NCI-H345 (cell line): ENCODE data around the gene C1QTNF5.

Experiments
- DNase-seq: peaks from one replicate; lab custom pipeline; 2025; lab: John Stamatoyannopoulos, UW

Gene C1QTNF5

GRCh38 chr11:119337581-119338317, 2.9 kb downstream of the C1QTNF5 start:
- no peak for DNase-seq

GRCh38 chr11:119336744-119337469, 3.8 kb downstream of the C1QTNF5 start:
- no peak for DNase-seq

GRCh38 chr11:119335655-119336543, 4.8 kb downstream of the C1QTNF5 start:
- no peak for DNase-seq

DNA sequence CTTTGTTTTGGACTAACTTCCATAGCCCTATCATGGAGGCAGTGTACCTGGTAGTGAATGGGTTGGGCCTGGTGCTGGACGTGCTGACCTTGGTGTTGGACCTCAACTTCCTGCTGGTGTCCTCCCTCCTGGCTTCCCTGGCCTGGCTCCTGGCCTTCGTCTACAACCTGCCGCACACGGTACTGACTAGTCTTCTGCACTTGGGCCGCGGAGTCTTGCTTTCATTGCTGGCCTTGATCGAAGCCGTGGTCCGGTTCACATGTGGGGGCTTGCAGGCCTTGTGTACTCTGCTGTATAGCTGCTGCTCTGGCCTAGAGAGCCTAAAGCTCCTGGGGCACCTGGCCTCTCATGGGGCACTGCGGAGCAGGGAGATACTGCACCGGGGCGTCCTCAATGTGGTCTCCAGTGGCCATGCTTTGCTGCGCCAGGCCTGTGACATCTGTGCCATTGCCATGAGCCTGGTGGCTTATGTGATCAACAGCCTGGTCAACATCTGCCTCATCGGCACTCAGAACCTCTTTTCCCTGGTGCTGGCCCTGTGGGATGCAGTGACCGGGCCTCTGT, 5.5 kb downstream of the C1QTNF5 start:
- DNase-seq, result no peak

- peak; percentile 98 for DNase-seq
Observed at GRCh38 chr11:119334174-119334930, 6.3 kb downstream of the C1QTNF5 start, which contains the start of gene RNF26. Gene RNF26 (plus strand): TSS chr11:119334527. CDS start chr11:119335123, 596 bp downstream.

- no peak for DNase-seq
Observed at GRCh38 chr11:119332111-119332765, 8.4 kb downstream of the C1QTNF5 start.

- no peak for DNase-seq
Observed at GRCh38 chr11:119330237-119330636, 10.4 kb downstream of the C1QTNF5 start.

DNA sequence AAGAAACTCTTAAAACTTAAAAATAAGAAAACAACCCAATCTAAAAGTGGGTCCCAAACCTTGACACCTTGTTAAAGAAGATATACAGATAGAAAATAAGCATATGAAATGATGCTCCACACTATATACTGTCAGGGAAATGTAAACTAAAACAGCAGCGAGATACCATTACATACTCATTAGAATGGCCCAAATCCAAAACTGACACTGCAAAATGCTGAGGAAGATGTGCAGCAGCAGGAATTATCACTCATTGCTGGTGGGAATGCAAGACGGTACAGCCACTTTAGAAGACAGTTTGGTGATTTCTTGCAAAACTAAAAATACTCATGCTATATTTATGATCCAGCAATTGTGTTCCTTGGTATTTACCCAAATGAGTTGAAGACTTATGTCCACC, 11.4 kb downstream of the C1QTNF5 start:
- no peak for DNase-seq

- no peak for DNase-seq
Observed at GRCh38 chr11:119324189-119324588, 16.5 kb downstream of the C1QTNF5 start.

- peak; percentile 54 for DNase-seq
Observed at GRCh38 chr11:119323532-119324033, 17.1 kb downstream of the C1QTNF5 start.

DNA sequence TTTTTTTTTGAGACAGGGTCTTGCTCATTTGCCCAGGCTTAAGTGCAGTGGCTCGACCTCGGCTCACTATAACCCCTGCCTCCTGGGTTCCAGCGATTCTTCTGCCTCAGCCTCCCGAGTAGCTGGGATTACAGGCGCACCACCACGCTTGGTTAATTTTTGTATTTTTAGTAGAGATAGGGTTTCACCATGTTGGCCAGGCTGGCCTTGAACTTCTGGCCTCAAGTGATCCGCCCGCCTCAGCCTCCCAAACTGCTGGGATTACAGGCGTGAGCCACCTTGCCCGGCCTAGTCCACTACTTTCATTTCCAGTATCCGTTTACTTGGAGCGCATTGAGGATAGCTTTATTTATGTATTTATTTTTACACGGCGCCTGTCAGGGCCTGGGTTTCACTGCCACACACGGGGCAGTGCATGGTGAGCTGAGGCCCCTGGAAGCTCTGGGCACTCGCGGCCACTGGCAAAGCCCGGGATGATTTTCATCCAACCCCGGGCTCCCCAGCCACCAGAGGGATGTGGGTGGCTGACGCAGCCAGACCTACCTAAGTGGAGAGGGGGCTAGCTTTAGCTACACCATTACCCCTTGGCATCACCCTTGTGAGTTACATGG, 17.7 kb downstream of the C1QTNF5 start:
- DNase-seq, result no peak

DNA sequence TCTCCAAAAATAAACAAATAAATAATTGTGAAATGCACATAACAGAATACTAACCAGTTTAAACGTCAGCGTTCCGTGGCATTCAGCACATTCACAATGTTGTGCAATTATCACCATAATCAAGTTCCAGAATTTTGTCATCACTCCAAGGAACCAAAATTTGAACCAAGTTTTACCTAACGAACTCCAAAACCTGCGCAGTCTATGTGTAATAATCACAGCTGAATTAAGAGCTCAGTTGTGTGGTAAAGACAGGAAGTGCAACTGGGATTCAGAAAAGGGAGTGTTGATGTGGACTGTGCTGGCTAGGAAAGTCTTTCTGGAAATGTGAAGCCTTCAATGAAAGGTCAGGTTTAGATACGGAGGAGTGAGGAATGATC, 18.3 kb downstream of the C1QTNF5 start:
- no peak for DNase-seq

- DNase-seq, result no peak
Observed at GRCh38 chr11:119320776-119321524, 19.7 kb downstream of the C1QTNF5 start.

GRCh38 chr11:119320240-119320775, 20.4 kb downstream of the C1QTNF5 start:
- no peak for DNase-seq

DNA sequence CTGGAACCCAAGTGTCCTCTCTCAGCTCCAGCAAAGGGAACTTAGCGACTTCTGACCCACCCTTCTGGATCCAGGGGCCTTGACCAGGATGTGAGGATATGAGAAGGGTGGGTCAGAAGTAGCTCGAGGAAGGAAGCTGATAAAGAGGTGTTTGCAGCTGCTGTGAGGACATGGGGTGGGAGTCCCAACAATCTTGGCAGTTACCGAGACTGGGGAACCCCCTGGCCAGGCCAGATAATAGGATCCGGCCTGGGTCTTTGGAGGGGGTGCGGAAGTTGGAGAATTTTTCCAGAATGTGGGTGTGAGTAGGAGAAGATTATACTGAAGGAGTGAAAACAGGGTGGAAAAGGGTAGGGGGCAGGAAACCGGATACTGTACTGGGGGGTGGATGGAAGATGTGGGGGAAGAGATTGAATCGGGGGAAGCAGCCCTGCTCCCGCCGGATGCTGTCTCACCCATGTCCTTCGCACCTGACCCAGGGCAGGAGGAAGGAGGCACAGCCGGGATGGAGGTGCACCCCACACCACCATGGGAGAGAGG, 20.9 kb downstream of the C1QTNF5 start:
- DNase-seq, result no peak

- no peak for DNase-seq
Observed at GRCh38 chr11:119319136-119319699, 21.5 kb downstream of the C1QTNF5 start.

DNA sequence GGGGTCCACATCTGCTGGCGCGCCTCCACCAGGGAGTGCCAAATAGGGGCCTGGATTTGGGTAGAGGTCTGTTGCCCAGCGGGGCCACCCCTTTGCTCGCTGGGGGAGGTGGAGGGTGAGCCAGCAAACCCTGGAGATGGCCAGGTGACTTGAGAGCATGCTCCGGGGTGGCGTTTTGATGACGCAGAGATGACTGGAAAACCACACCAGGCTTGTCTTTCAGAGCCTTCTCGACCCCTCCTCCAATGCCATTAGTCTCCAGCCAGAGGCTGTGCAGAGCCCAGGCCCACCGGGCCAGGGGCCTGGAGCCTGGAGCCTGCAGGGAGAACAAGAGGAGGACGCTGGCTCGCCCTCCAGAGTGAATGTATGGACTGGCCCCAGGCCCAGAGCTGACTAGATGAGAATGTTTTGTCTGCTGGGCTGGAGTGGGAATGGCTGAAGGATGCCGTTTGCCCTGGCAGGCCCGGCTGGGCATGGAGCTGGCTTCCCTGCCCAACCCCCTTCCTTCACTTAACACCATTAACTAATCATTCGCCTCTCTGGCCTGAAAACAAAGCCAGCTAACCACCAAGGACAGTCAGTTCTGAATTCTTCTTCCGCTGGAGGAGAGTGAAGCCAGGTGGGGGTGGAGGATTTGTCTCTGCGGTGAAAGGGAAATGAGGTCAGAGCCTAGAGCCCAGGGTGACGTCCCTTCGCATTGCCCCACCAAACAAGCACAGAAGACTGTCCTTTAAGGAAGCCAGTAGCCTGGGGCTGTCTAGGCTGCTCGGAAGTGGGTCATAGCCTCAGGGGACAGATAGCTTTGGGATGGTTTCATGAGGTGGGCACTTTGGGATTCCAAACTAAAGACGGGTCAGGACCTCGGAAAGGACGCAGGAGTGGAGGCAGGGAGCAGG, 22.2 kb downstream of the C1QTNF5 start:
- DNase-seq, result no peak
